ENCODE data around the gene PNLDC1. TPM values are rescaled to one million over a fixed set of nuclear protein-coding genes. Genes with fewer than 3 reads are reported as not detected.

Gene PNLDC1, protein sequence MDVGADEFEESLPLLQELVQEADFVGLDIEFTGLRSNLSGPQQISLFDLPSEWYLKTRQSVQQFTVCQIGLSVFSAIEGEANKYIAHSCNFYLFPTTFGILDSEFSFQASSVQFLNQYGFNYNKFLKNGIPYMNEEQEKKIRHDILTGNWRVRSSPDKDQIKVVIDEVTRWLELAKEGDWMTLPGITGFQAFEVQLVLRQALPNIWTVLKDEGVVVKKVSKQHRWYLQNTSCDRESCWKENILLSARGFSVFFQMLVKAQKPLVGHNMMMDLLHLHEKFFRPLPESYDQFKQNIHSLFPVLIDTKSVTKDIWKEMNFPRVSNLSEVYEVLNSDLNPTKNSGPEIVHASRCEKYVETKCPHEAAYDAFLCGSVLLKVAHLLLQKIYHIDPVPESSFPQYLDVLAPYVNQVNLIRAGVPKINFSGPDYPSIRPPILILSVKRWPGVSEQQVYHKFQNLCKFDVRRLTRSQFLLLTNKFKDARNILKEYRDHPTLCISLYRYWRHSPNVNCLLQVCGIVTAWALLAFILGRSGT
- under 1 TPM; 0.07 to 0.56 (median 0.56) TPM for polyA plus RNA-seq

- 88 to 92% (median 88%) methylated on average over 48 to 50 of the region's 50 CpGs for WGBS, 3 donors
These were observed at the start of gene PNLDC1 for GRCh38 chr6:159800141-159800865. Gene PNLDC1, plus strand, starts transcription at chr6:159800276. Its CDS starts 32 bp downstream, at chr6:159800308.

GRCh38 chr6:159751448-159751847, 48.6 kb upstream of the PNLDC1 start:
- H3K27ac ChIP-seq (ENCODE audit: low read depth, low read length), result no peak overlapping the region
- WGBS, 3 donors, result 82 to 86% (median 86%) methylated on average over 3 of the region's 3 CpGs

More at GRCh38 chr6:159800141-159800865, at the start of gene PNLDC1:
- H3K27ac ChIP-seq (ENCODE audit: low read depth, low read length), result no peak within 1 kb of the TSS

DNA sequence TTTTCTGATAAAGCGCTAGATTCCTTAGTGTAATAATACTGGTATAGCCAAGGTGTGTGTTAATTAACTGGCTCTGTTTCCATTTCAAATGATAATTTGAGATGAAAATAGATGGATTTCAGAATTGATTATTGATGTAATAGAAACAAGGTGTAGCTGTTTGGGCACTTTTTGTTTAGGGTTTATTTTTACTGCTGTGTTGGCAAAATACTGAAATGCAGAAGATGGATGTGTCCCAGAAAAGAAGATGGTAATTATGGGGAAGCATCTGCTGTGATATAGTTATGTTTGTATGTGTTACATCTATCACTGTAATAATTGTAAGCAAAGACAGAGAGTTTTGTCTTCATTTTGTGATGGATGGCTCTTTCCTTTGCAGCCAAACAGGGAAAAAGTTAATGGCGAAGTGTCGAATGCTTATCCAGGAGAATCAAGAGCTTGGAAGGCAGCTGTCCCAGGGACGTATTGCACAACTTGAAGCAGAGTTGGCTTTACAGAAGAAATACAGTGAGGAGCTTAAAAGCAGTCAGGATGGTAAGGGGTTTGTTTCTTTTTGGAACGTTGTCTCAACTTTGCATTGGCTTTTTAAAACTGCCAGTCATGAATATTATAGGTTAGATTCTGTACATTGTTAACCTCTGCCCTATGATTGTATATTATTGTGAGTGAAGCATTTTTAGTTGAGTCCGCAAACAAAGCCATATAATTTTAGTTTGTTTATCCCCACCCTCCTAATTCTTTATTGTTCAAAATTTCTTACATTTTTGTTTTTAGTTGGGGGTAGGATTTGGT, 46.8 kb upstream of the PNLDC1 start:
- WGBS, 3 donors, result 75 to 83% (median 82%) methylated on average over 6 of the region's 6 CpGs
- no peak overlapping the region for H3K27ac ChIP-seq (ENCODE audit: low read depth, low read length)

GRCh38 chr6:159754401-159754800, 45.7 kb upstream of the PNLDC1 start:
- 83 to 92% (median 84%) methylated on average over 2 of the region's 2 CpGs for WGBS, 3 donors
- no peak overlapping the region for H3K27ac ChIP-seq (ENCODE audit: low read depth, low read length)

DNA sequence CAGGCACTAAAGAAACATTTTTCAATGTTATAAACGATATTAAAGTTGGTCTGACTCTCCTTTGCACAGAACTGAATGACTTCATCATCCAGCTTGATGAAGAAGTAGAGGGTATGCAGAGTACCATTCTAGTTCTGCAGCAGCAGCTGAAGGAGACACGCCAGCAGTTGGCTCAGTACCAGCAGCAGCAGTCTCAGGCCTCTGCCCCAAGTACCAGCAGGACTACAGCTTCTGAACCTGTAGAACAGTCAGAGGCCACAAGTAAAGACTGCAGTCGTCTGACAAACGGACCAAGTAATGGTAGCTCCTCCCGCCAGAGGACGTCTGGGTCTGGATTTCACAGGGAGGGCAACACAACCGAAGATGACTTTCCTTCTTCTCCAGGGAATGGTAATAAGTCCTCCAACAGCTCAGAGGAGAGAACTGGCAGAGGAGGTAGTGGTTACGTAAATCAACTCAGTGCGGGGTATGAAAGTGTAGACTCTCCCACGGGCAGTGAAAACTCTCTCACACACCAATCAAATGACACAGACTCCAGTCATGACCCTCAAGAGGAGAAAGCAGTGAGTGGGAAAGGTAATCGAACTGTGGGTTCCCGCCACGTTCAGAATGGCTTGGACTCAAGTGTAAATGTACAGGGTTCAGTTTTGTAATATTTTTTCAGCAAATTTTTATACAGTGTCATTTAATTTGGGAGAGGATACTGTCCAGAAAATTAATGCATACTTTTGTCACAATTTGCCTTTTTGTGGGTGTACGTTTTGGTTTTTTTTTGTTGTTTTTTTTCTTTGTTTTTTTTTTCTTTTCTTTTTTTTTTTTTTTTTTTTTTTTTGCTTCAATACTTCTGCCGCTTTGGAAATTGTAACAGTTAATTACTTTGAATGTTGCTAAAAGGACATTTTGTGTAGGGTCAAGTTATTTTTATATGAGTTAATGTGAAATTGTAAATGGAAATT, 44.8 kb upstream of the PNLDC1 start:
- 67 to 78% (median 74%) methylated on average over 15 of the region's 15 CpGs for WGBS, 3 donors
- no peak overlapping the region for H3K27ac ChIP-seq (ENCODE audit: low read depth, low read length)

DNA sequence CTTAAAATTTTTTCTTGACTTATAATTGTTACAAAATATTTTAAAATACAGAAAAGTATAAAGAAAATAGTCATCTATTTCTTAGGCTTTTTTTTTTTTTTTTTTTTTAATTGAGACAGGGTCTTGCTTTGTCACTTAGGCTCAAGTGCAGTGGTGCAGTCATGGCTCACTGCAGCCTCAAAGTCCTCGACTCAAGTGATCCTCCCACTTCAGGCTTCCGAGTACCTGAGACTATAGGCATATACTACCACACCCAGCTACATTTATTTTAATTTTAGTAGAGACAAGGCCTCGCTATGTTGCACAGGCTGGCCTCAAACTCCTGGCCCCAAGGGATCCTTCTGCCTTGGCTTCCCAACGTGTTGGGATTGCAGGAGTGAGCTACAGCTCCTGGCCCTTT, 43.6 kb upstream of the PNLDC1 start:
- H3K27ac ChIP-seq (ENCODE audit: low read depth, low read length), result no peak overlapping the region
- WGBS, 3 donors, result 82 to 88% (median 86%) methylated on average over 4 of the region's 4 CpGs

DNA sequence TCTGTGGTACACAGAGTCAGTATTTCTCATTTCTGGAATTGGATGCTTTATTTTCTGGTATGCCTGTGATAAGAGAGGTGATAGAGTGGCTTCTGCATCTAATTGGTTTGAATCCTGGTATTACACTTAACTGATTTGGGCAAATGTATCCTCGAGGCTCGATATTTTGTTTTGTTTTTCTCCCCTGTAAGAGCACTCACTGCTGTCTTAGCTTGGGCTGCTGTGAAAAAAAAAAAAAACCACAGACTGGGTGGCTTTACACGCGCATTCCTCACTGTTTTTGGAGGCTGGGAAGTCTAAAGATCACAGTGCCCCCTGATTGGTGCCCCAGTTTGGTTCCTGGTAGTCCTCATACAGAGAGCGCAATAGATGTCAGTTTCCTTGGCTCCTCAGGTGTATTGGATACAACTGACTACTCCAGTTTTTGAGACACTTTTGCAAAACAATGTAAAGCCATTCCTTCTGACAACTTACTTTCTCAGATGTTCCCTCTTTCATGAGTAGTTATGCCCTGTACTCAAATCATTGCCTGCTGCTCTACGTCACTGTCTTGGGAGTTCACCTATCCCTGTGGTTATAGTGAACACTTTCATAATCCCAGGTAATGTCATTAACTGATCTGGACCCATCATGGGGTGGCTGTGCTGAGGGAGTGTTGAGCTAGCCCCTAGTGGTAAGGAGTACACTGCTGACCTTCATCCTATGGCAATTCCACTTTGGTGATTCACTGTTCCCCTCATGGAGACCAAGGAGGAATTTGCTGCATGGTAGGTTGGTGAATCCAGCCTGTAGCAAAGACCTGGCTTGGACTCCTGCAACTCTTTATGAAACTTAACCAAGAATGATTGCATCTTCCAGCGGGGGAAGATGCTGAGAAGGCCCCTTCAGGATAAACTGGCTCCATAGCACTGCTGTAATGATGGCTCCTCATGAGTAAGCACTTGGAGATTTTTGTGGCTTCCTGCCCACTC, 41.8 kb upstream of the PNLDC1 start:
- H3K27ac ChIP-seq (ENCODE audit: low read depth, low read length), result no peak overlapping the region
- 94 to 96% (median 94%) methylated on average over 7 of the region's 7 CpGs for WGBS, 3 donors

- WGBS, 3 donors, result 38% methylated on average over 1 of the region's 2 CpGs; no CpG with 5 or more reads in 2 of the 3 donors
- no peak overlapping the region for H3K27ac ChIP-seq (ENCODE audit: low read depth, low read length)
These were observed 40.4 kb upstream of the PNLDC1 start for GRCh38 chr6:159759645-159760044.

GRCh38 chr6:159760602-159761057, 39.4 kb upstream of the PNLDC1 start:
- H3K27ac ChIP-seq (ENCODE audit: low read depth, low read length), result no peak overlapping the region
- 47 to 59% (median 50%) methylated on average over 3 of the region's 3 CpGs for WGBS, 3 donors

GRCh38 chr6:159761129-159761872, 38.8 kb upstream of the PNLDC1 start:
- H3K27ac ChIP-seq (ENCODE audit: low read depth, low read length), result no peak overlapping the region
- WGBS, 3 donors, result 3 to 8% (median 6%) methylated on average over 44 to 45 of the region's 45 CpGs

GRCh38 chr6:159761873-159762680, 38.0 kb upstream of the PNLDC1 start, which contains the start of gene ACAT2:
Gene ACAT2, plus strand, starts transcription at chr6:159762045. Its CDS starts 43 bp downstream, at chr6:159762088.
- H3K27ac ChIP-seq (ENCODE audit: low read depth, low read length), result peak within 1 kb of the TSS; percentile 44
- WGBS, 3 donors, result 0 to 1% (median 0%) methylated on average over 39 to 76 of the region's 76 CpGs

- no peak overlapping the region for H3K27ac ChIP-seq (ENCODE audit: low read depth, low read length)
- 10 to 17% (median 11%) methylated on average over 16 of the region's 16 CpGs for WGBS, 3 donors
These were observed 37.3 kb upstream of the PNLDC1 start for GRCh38 chr6:159762681-159763293.

- no peak overlapping the region for H3K27ac ChIP-seq (ENCODE audit: low read depth, low read length)
These were observed 33.2 kb upstream of the PNLDC1 start for GRCh38 chr6:159766906-159767305.

- no peak overlapping the region for H3K27ac ChIP-seq (ENCODE audit: low read depth, low read length)
These were observed 30.6 kb upstream of the PNLDC1 start for GRCh38 chr6:159769470-159769869.

GRCh38 chr6:159772196-159772595, 27.9 kb upstream of the PNLDC1 start:
- H3K27ac ChIP-seq (ENCODE audit: low read depth, low read length), result no peak overlapping the region
- 0 to 38% (median 0%) methylated on average over 1 of the region's 1 CpG for WGBS, 3 donors
